ENCODE measurements around the gene LARGE2. TPM values are rescaled to one million over a fixed set of nuclear protein-coding genes. Genes with fewer than 3 reads are reported as not detected.

Gene LARGE2
- polyA plus RNA-seq, 1 donor (not counting 4 experiments of a cell fraction or from before 2014, with no cell fraction given): 7.1 TPM

DNA sequence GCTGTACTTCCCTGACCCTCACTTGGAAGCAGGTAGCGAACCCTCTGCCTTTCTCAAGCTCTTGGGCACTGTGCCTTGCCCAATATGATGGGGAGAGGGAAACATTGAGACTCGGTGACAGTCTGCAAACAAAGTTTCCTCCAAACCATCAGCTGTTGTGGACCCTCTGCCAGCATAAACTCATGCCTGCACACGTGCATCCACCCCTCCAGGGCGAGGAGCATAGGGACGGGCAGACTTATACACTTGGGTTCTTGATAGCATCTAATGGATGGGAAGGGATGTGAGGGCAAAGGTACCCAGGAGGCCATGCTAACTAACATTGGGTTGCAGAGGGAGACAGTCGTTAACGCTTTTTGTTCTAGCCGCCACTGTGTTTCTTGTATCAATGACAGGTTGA lies 45.2 kb upstream of the LARGE2 start:
- Histone ChIP-seq H3K27ac (ENCODE audit: control insufficient read depth, insufficient read depth, low read length) (no peak overlapping the region), H2AFZ (ENCODE audit: control insufficient read depth, low read length) (no peak overlapping the region), H4K20me1 (ENCODE audit: control insufficient read depth, extremely low read depth, insufficient read depth, low read length) (no peaks in the 10 kb centered on the region), H3K9me3 (ENCODE audit: control insufficient read depth, low read depth, low read length) (no peaks in the 10 kb centered on the region), H3K79me2 (ENCODE audit: control insufficient read depth, insufficient read depth, low read length) (no peaks in the 10 kb centered on the region), H3K9ac (ENCODE audit: control insufficient read depth, extremely low read depth, insufficient read depth, low read length) (no peak overlapping the region), H3K9me1 (ENCODE audit: control insufficient read depth, extremely low read depth, insufficient read depth, low read length) (no peaks in the 10 kb centered on the region), H3K4me1 (ENCODE audit: control insufficient read depth, extremely low read depth, insufficient read depth, low read length) (peaks cover 9% of the 10 kb centered on the region), H3K36me3 (ENCODE audit: control insufficient read depth in 2 of 2, extremely low read depth in 1 of 2, insufficient read depth in 2 of 2, low read length in 2 of 2) (peaks cover 11 to 12% of the 10 kb centered on the region in 2 experiments), H3K4me3 (ENCODE audit: control insufficient read depth in 2 of 3, extremely low read depth in 1 of 3, insufficient read depth in 2 of 3, low read depth in 1 of 3, low read length in 3 of 3) (no peak overlapping the region), H3K27me3 (ENCODE audit: control insufficient read depth, extremely low read depth, insufficient read depth, low read length) (no peaks in the 10 kb centered on the region), H3K4me2 (ENCODE audit: control insufficient read depth, extremely low read depth, insufficient read depth, low read depth, low read length) (no peak overlapping the region)
- DNase-seq (ENCODE audit: low read depth, low spot score): no peak
- dilution Hi-C loops (cut with MboI; ENCODE audit: extremely low pct_ligation_motif_present, low sequenced_read_pairs): no loop called here
- no peak for FAIRE-seq
- TF ChIP-seq, protein P1, sequence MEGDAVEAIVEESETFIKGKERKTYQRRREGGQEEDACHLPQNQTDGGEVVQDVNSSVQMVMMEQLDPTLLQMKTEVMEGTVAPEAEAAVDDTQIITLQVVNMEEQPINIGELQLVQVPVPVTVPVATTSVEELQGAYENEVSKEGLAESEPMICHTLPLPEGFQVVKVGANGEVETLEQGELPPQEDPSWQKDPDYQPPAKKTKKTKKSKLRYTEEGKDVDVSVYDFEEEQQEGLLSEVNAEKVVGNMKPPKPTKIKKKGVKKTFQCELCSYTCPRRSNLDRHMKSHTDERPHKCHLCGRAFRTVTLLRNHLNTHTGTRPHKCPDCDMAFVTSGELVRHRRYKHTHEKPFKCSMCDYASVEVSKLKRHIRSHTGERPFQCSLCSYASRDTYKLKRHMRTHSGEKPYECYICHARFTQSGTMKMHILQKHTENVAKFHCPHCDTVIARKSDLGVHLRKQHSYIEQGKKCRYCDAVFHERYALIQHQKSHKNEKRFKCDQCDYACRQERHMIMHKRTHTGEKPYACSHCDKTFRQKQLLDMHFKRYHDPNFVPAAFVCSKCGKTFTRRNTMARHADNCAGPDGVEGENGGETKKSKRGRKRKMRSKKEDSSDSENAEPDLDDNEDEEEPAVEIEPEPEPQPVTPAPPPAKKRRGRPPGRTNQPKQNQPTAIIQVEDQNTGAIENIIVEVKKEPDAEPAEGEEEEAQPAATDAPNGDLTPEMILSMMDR (optimal IDR thresholded peaks at IDR 0.05 in 1 of 3, IDR thresholded peaks at IDR 0.05 in 1 of 3, conservative IDR thresholded peaks at IDR 0.05 in 1 of 3; ENCODE audit: extremely low read depth in 1 of 3, insufficient read depth in 2 of 3, low read length in 3 of 3): no peak

DNA sequence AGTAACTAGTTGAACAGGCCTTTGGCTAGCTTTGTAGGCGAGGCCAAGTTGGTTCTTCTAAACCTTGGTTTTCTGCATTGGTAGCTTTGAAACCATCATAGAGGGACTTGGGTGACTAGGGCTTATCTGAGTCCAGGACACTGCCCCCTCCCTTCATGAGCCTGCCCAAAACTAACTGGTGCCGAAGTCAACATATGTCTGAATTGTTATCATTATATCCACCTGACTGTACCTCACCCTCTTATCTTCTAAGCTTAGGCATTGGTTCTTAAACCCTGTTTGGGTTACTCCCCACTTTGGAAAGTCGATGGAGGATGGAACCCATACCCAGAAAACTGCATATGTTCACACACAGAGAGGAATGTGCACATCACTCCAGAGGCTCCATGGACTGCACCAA lies 44.6 kb upstream of the LARGE2 start:
- no peaks in the 10 kb centered on the region for H3K9me3 ChIP-seq (ENCODE audit: control insufficient read depth, low read depth, low read length)
- DNase-seq (ENCODE audit: low read depth, low spot score) (no peak), FAIRE-seq (no peak)
- no peaks in the 10 kb centered on the region for H3K27me3 ChIP-seq (ENCODE audit: control insufficient read depth, extremely low read depth, insufficient read depth, low read length)
- no peak overlapping the region for H3K9ac ChIP-seq (ENCODE audit: control insufficient read depth, extremely low read depth, insufficient read depth, low read length)
- H3K4me2 ChIP-seq (ENCODE audit: control insufficient read depth, extremely low read depth, insufficient read depth, low read depth, low read length): no peak overlapping the region
- no peak overlapping the region for H3K4me3 ChIP-seq (ENCODE audit: control insufficient read depth in 2 of 3, extremely low read depth in 1 of 3, insufficient read depth in 2 of 3, low read depth in 1 of 3, low read length in 3 of 3)
- H4K20me1 ChIP-seq (ENCODE audit: control insufficient read depth, extremely low read depth, insufficient read depth, low read length): no peaks in the 10 kb centered on the region
- TF ChIP-seq, protein P1 (optimal IDR thresholded peaks at IDR 0.05 in 1 of 3, IDR thresholded peaks at IDR 0.05 in 1 of 3, conservative IDR thresholded peaks at IDR 0.05 in 1 of 3; ENCODE audit: extremely low read depth in 1 of 3, insufficient read depth in 2 of 3, low read length in 3 of 3): no peak
- TF ChIP-seq EZH2 (IDR thresholded peaks at IDR 0.05; ENCODE audit: low read length): no peak
- no peaks in the 10 kb centered on the region for H3K9me1 ChIP-seq (ENCODE audit: control insufficient read depth, extremely low read depth, insufficient read depth, low read length)
- peaks cover 11 to 12% of the 10 kb centered on the region in 2 experiments for H3K36me3 ChIP-seq (ENCODE audit: control insufficient read depth in 2 of 2, extremely low read depth in 1 of 2, insufficient read depth in 2 of 2, low read length in 2 of 2)
- peaks cover 5% of the 10 kb centered on the region for H3K4me1 ChIP-seq (ENCODE audit: control insufficient read depth, extremely low read depth, insufficient read depth, low read length)
- no peaks in the 10 kb centered on the region for H3K79me2 ChIP-seq (ENCODE audit: control insufficient read depth, insufficient read depth, low read length)
- H2AFZ ChIP-seq (ENCODE audit: control insufficient read depth, low read length): no peak overlapping the region
- dilution Hi-C loops (cut with MboI; ENCODE audit: extremely low pct_ligation_motif_present, low sequenced_read_pairs): no loop called here
- H3K27ac ChIP-seq (ENCODE audit: control insufficient read depth, insufficient read depth, low read length): no peak overlapping the region

All from keratinocyte (primary cell).